GM18909 (cell line): ENCODE measurements around the gene CDC42BPA.

ENCODE experiments used
- ATAC-seq: cut with Tn5 transposase; IDR thresholded peaks from one replicate; pipeline ENCODE4 v1.9.1; 2021; ENCODE audit warnings: mild to moderate bottlenecking; ENCODE audit not compliant: unreplicated experiment, poor library complexity

The CDC42BPA gene

DNA sequence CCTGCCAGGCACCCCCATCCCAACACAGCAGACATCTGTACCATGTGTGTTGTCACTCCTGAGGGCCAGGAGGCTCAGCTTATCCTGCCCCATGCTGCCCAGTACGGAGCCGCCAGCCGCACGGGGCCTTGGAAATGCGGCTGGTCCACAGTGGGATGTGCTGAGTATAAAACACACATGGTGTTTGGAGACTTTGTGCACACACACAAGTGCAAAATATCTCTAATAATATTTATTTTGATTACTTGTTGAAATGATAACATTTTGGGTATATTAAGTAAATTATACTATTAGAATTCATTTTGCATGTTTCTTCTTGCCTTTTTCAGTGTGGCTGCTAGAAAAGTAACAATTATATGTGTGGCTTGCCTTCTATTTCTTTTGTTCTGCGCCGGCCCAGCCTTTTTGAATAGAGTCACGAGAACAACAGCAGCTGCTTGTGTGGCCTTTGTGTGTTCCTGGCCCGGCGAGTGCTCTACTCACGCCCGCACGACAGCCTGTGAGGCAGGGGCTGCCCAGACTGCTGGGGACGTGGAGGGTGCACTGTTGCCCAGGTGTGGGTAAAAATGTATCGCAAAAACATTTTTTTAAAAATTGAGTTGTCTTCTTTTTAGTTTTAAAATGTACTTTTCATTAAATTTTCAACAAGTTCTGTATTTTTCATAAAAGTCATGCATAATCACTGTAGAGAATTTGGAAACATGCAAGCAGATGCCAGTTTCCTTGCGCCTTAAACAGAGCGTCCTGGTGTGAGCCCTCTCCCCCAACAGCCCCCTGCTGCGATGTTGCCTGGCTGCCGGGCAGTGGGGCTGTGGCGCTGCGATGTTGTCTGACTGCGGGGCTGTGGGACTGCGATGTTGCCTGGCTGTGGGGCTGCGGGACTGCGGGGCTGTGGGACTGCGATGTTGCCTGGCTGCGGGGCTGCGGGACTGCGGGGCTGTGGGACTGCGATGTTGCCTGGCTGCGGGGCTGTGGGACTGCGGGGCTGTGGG lies 342.7 kb downstream of the CDC42BPA start:
- no peak for ATAC-seq

- no peak for ATAC-seq
Measured at GRCh38 chr1:226974544-226975258, 343.6 kb downstream of the CDC42BPA start.

GRCh38 chr1:226973898-226974543 lies 344.3 kb downstream of the CDC42BPA start:
- no peak for ATAC-seq

DNA sequence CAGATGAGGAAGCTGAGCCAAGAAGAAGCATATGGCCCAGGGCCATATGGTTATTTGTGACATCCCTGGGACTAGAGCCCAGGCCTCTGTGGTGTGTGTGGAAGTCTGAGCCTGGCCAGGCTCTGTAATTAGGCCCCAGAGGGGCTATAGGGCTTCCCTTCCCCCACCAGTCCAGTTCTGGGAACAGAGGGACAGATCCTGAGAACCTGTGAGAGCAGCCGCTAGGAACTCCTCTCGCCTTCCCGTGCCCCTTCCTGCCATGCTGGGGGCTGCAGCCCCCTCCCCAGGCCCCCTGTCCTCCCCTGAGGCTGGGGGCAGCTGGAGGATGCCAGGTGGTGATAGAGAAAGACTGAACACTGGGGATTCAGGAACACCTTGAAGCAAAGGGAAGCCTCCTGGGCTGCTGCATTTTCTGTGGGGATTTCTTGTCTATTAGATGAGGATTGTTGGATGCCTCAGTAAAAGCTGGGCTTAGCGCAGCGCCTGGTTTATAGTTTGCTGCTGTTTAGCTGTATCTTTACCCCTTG lies 344.9 kb downstream of the CDC42BPA start:
- no peak for ATAC-seq

DNA sequence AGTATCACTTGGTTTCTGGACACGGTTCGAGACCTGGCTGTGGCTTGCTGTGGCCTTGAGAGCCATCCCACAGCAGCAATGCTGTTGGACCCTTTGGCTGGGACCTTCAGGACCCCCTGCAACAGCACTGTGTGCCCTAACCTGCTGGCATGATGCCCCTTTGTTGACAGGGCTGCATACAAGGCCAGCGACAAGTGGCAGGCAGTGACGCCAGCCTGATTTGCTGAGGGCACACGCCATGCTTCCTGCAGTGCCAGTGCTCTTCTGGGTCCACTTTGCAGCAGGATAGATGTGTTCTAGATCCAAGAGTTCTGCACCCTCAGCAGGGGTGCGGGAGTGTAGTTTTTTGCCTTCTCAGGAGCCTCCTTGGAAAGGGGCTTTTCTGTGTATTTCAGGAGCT lies 345.4 kb downstream of the CDC42BPA start:
- no peak for ATAC-seq

DNA sequence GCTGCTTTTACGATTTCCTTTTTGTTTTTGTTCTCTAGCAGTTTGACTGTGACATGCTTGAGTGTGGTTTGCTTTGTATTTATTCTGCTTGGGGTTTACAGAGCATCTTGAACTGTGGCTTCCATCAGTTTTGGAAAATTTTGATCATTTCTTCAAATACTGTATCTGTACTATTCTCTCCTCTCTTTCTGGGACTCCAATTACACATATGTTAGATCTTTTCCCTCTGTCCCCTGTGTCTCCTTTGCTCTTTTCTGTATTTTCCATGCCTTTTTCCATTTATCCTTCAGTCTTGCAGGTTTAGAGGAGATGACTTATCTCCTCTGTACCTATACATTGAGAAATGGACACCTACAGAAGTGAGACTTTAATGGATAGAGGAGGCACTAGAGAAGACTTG lies 346.5 kb downstream of the CDC42BPA start:
- no peak for ATAC-seq

DNA sequence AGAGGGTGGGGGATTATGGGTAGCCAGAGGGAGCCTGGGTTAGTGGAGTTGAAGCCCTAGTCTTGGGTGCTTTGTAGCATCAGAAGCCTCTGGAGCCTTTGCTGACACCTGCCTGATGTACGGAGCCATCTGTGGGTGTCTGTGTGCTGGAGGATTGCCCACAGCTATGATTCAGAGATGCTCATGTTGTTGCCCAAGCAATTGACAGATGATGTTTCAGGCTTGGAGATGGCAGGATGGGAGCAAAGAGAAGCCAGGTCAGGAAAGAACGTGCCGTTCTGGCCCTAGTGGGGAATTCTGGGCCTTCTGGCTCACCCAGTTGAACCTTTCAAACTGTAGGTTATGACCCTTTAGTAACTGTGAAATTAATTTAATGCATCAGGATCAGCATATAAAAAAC lies 350.6 kb downstream of the CDC42BPA start:
- ATAC-seq = no peak

DNA sequence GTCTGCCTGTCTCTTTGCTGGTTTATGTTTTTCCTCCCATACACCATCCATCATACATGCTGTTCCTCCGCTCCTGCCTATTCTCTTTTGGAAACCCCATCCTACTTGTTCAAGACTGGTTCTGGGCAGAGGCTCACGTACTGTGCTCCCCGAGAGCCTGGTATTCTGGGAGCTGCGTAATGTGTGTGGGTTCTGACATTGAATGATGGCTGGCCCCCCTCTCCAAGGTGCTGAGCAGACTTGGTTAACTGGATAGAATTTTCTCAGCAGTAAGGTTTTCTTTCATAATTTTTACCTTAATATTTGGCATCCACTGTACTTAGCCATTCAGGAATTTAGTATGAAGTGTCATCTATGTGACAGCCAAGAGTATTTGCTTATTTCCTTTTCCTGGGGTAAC lies 351.6 kb downstream of the CDC42BPA start:
- ATAC-seq = no peak

DNA sequence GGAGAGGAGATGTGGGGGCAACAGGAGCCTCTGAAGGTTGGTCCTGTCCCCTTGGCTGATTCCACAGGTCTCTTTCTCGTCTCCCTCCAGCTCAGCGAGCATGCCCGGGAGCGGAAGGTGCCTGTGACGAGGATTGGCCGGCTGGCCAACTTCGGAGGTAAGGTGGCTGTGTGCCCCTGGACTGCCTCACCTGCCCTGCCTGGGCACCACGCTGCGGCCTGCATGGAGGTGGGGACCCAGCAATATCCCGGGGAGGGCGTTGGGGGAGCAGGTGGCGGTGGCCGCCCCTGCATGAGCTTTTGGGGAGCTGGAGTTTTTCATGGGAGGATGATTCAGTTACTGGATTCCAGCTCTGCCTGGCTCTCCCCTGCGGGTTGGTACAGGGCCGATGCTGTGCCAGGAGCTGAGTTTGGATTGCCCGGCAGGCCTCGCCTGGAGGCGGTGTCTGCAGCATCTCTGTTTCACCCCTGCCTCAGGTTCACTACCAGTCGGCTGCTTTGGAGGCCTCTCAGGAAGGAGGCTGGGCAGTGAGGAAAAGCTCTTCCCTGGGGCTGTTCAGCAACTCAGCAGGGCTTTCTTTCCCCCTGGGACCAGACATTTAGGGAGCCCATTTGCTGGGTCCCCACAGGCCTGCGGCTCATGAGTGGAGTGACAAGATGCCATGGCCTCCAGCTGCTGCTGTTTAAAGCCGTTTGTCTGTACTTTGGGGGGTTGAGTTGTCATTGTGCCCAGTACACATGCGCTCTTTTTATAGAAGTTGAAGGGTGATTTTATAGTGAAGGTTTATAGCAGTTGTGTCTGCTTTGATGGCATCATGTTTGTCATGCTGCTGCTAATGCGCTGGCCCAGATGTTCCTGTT lies 352.5 kb downstream of the CDC42BPA start:
- ATAC-seq = no peak

GRCh38 chr1:226964611-226965486 lies 353.4 kb downstream of the CDC42BPA start:
- no peak for ATAC-seq

DNA sequence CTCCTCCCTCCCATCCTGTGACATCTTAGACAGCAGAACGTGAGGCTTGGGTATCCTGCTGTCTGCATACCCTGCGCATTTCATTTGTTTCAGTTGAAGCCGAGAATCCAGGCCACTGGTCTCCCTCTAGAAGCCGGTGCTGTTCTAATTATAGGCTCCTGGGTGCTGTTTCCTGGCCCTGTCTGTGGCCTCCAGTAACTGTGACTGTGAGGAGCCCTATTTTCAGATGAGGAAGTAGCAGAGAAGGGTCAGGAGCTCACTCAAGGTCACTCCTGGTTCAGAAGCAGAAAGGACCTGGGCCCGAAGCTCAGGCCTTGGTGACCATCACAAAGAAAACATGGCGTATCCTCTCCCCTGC lies 354.2 kb downstream of the CDC42BPA start:
- ATAC-seq = no peak

- ATAC-seq = no peak
Measured at GRCh38 chr1:226962421-226963391, 355.6 kb downstream of the CDC42BPA start.

DNA sequence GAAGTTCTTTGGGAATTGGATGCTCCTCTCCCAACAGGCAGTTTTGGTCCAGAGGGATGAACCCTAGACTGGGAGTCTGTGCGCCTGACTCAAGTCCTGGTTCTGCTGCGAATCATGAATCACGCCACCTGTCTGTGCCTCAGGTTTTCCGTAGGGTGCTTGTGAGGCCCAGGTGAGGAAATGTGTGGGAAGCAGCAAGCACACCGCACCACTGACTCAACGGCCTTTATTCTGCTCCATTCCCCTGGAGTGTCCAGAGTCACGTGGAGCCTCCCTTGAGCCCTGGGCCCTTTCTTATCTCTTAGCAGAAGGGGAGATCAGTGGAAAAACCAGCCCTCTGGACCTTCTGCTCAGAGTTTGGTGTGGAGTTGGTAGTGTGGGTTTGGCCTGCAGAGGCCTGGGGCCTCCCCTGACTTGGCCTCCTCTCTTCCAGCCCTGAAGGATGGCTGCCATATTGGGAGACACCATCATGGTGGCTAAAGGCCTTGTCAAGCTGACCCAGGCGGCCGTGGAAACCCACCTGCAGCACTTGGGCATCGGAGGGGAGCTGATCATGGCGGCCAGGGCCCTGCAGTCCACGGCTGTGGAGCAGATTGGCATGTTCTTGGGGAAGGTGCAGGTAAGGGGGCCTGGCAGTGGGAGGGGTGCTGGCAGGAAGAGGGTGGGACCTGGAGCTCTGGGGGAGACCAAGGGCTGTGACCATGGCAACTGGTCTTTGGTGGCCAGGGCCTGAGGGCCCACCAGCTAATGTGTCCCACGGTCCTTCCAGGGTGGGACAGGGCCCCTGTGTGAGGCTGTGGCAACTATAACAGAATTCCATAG lies 357.1 kb downstream of the CDC42BPA start:
- no peak for ATAC-seq

GRCh38 chr1:226960256-226960655 lies 358.0 kb downstream of the CDC42BPA start:
- no peak for ATAC-seq

DNA sequence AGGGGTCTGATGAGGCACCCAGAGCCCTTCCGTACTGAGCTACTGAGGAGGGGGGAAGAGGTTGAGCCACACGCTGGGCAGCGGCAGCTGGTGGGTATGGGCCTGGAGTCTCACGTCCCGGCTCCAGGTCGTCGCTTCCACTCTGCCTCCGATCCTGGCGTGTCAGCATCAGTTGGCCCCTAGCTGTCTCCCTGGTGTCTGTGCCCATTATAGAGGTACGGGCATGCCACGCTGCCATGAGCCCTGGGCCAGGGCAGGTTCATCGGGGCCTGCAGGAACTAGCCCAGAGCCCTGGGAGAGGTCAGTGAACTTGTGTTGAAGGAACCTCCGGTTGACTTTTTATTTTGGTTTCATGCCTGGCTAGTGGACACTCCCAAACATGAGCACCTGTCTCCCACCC lies 360.0 kb downstream of the CDC42BPA start:
- ATAC-seq = no peak

- no peak for ATAC-seq
Measured at GRCh38 chr1:226957714-226958113, 360.6 kb downstream of the CDC42BPA start.
